A673 (cell line): Measurements from ENCODE around the gene LNPEP. TPM values are rescaled to one million over a fixed set of nuclear protein-coding genes. Genes with fewer than 3 reads are reported as not detected.

Source experiments
- BruUV-seq: library from RNA; stranded (reverse); fragments of 400-500 nt; replicated peaks from 2 replicates; lab custom pipeline; 2021; lab: Mats Ljungman, UMichigan
- CTCF ChIA-PET: fragments of 300-600 bp; sonication (Branson Sonifier 250); formaldehyde crosslinking; loops from one replicate; lab custom pipeline; 2022; ENCODE audit warnings: antibody characterized with exemption; lab: Charles Lee
- POLR2A ChIA-PET: fragments of 300-600 bp; sonication (Branson Sonifier 250); formaldehyde crosslinking; loops from one replicate; lab custom pipeline; 2022; ENCODE audit warnings: antibody characterized with exemption; ENCODE audit not compliant: low non-redundant PET; lab: Charles Lee
- DNase-seq: peaks from one replicate; pipeline ENCODE4 v3.0.0-alpha.2; 2015; ENCODE audit warnings: low spot score
- H3K27ac ChIP-seq: fragments of 200-600 bp; sonication (generic); 2 replicates; pipeline ENCODE4 v1.5.1; 2016; ENCODE audit warnings: mixed run types, low read depth, mild to moderate bottlenecking, mixed read lengths, antibody characterized with exemption, low read length; ENCODE audit not compliant: poor library complexity, severe bottlenecking
- H3K27me3 ChIP-seq: fragments of 200-600 bp; sonication (generic); replicated peaks from 2 replicates; pipeline ENCODE4 v1.6.1; 2017; ENCODE audit warnings: mixed run types, low read depth, mild to moderate bottlenecking, mixed read lengths, antibody characterized with exemption, low read length; ENCODE audit not compliant: insufficient read depth, poor library complexity
- H3K36me3 ChIP-seq: fragments of 200-600 bp; sonication (generic); 2 replicates; pipeline ENCODE4 v1.6.1; 2016; ENCODE audit warnings: mixed run types, mild to moderate bottlenecking, mixed read lengths, antibody characterized with exemption, low read length; ENCODE audit not compliant: insufficient read depth, poor library complexity, severe bottlenecking
- H3K4me1 ChIP-seq: fragments of 200-600 bp; sonication (generic); 2 replicates; pipeline ENCODE4 v1.6.1; 2017; ENCODE audit warnings: mixed run types, mild to moderate bottlenecking, mixed read lengths, antibody characterized with exemption, low read length; ENCODE audit not compliant: insufficient read depth, poor library complexity, severe bottlenecking
- H3K4me3 ChIP-seq: fragments of 200-600 bp; sonication (generic); 2 replicates; pipeline ENCODE4 v1.5.1; 2016; ENCODE audit warnings: low read depth, mixed run types, mild to moderate bottlenecking, mixed read lengths, low read length; ENCODE audit not compliant: poor library complexity, severe bottlenecking
- H3K9me3 ChIP-seq: fragments of 200-600 bp; sonication (generic); 2 replicates; pipeline ENCODE4 v1.6.1; 2016; ENCODE audit warnings: mixed run types, low read depth, mild to moderate bottlenecking, mixed read lengths, antibody characterized with exemption, low read length; ENCODE audit not compliant: poor library complexity, severe bottlenecking
- CTCF ChIP-seq: fragments of 300-800, 200-600 bp; sonication (generic); conservative IDR thresholded peaks from 2 replicates; pipeline ENCODE4 v1.5.1; 2017; ENCODE audit warnings: low read depth, mild to moderate bottlenecking, antibody characterized with exemption, low read length, moderate library complexity, mixed read lengths
- EZH2 ChIP-seq: fragments of 200-600 bp; sonication (generic); IDR thresholded peaks from 2 replicates; pipeline ENCODE4 v1.6.1; 2017; ENCODE audit warnings: borderline replicate concordance, low read depth, mild to moderate bottlenecking, mixed read lengths, antibody characterized with exemption, low read length; ENCODE audit not compliant: poor library complexity, severe bottlenecking
- intact Hi-C: fragments of 100-400 bp; cut with micrococcal nuclease; formaldehyde crosslinking; loops from one replicate; pipeline ENCODE4 v1.10.0; 2022; ENCODE audit not compliant: unreplicated experiment
- total RNA-seq: library from RNA; stranded (reverse); gene quantifications from 2 replicates; pipeline ENCODE4 v1.2.3, GENCODE V29; 2021

LNPEP gene
- total RNA-seq, 1 experiment from 2014 or later, result 10.3 TPM

GRCh38 chr5:97043511-97043910 is 107.6 kb downstream of the LNPEP start:
- BruUV-seq, result no TSS peak
- ChIA-PET POLR2A (interaction anchor here (0.7 kb wide), 1 partner anchor 1443 kb away, joined by 24 read pairs; no protein-coding TSS in a partner anchor), CTCF (no interaction called here)
- DNase-seq, result no peak
- no peaks in the 10 kb centered on the region for H3K4me1 ChIP-seq
- intact Hi-C loops, result no loop called here
- no peak overlapping the region for H3K4me3 ChIP-seq
- no peaks in the 10 kb centered on the region for H3K9me3 ChIP-seq
- no peak overlapping the region for H3K27ac ChIP-seq
- H3K27me3 ChIP-seq, result no peaks in the 10 kb centered on the region
- no peaks in the 10 kb centered on the region for H3K36me3 ChIP-seq
- TF ChIP-seq CTCF, result no peak
- no peak for TF ChIP-seq EZH2

- no peaks in the 10 kb centered on the region for H3K9me3 ChIP-seq
- no peak overlapping the region for H3K4me3 ChIP-seq
- ChIA-PET CTCF (interaction anchor here (0.5 kb wide), 1 partner anchor 292 kb away, joined by 6 read pairs; no protein-coding TSS in a partner anchor), POLR2A (no interaction called here)
- DNase-seq, result peak; percentile 27
- no peak for TF ChIP-seq EZH2
- peak; percentile 60 for TF ChIP-seq CTCF
- no TSS peak for BruUV-seq
- no peaks in the 10 kb centered on the region for H3K27me3 ChIP-seq
- no peaks in the 10 kb centered on the region for H3K4me1 ChIP-seq
- no peaks in the 10 kb centered on the region for H3K36me3 ChIP-seq
- intact Hi-C loops, result no loop called here
- no peak overlapping the region for H3K27ac ChIP-seq
Observed at GRCh38 chr5:97044052-97044451, 108.2 kb downstream of the LNPEP start.

DNA sequence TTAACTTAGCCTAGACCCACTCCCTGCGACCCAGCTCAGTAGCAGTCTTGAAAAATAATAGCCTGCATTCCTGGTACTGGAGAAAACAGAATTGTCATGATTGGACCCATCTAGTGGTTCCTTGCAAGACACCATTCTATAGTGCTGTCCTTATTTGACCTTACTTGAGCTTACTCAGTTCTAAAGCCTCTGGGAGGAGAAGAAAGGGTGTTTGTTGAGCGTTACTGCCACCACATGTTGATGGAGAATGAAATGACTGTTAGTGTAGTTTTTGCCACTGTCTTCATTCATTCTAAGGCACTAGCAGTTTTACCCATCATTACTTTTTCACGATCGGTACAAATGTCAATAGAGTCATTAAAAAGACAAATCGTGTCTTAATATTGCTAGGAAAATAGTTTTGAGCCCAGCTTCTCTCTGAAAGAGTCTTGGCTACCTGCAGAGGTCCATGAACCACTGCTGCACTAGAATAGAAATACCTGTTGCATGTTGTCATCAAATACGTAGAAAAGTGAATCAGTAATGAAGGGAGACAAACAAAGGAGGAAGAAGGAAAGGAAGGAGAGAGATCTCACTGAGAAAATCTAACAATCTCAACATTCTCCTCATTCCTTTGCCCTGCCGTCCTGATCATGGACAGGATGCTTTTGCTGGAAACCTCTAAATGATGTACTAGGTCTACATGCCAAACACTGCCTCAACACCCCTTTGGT is 110.5 kb downstream of the LNPEP start:
- BruUV-seq, result no TSS peak
- H3K9me3 ChIP-seq, result no peaks in the 10 kb centered on the region
- no peak overlapping the region for H3K27ac ChIP-seq
- H3K4me3 ChIP-seq, result no peak overlapping the region
- POLR2A ChIA-PET, result no interaction called here
- no peak for TF ChIP-seq EZH2
- TF ChIP-seq CTCF, result no peak
- H3K36me3 ChIP-seq, result no peaks in the 10 kb centered on the region
- no peaks in the 10 kb centered on the region for H3K4me1 ChIP-seq
- intact Hi-C loops, result no loop called here
- peaks cover 6% of the 10 kb centered on the region for H3K27me3 ChIP-seq
- CTCF ChIA-PET, result no interaction called here
- DNase-seq, result no peak
